Stimulated activated CD4-positive, alpha-beta T cell treated with anti-CD3 and anti-CD28 coated beads, Interleukin-1b, Interleukin-23, amount 100 ng/mL, for 24 hours (primary cell): ENCODE measurements around the gene ANO7.
"Not testable (repeated sequence)": the region's sequence is repeated elsewhere in the genome, so short reads cannot be mapped to it uniquely, and the experiment has no call there.

Experiments
- DNase-seq, 4 experiments: peaks; one replicate each; pipeline ENCODE4 v3.0.0-alpha.2; 2020; ENCODE audit warnings: low read depth in 4 of 4, low spot score in 1 of 4

ANO7 gene

DNA sequence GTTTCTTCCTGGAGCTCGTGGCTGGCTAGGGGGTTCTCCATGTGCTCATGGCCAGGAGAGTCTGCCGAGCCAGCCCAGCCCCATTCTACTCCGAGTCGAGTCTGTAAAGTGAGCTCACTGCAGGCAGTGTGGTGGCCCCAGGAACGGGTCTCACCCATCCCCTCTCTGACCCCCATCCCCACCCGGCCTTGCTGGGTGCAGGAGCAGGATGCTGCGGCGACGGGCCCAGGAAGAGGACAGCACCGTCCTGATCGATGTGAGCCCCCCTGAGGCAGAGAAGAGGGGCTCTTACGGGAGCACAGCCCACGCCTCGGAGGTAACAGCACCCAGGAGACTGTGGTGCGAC, 1.4 kb downstream of the ANO7 start:
- no peak for DNase-seq

DNA sequence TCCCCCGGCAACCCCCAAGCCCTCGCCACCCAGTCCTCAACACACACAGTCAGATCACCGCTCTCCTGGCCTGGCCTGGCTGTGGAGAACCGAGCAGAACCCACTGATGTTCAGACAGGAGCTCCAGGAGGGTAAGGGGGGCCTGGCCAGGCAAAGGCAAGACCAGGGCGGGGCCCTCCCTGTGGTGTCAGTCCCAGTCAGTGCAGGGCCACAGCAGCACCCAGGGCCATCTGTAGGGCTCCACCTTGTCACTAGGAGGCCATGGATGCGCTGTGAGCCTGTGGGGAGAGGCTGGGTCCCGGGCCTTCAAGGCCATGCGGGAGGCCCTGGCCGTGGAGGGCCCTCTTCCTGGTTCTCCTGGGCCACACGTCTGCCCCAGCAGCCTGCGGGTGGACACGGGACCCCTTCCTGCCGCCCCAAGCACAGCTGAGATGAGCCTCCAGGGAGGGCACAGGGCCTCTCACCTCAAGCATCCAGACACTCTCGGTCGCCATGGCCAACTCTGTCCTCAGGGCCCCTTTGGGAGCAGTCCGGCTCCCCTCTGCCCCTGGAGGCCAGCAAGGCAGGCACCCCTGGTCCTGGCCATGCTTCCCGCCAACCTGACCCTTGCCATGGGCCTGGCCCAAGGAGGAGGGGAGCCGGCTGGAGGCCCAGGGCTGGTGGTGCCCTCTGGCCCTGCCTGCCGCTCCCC, 2.0 kb downstream of the ANO7 start:
- DNase-seq: no peak

DNA sequence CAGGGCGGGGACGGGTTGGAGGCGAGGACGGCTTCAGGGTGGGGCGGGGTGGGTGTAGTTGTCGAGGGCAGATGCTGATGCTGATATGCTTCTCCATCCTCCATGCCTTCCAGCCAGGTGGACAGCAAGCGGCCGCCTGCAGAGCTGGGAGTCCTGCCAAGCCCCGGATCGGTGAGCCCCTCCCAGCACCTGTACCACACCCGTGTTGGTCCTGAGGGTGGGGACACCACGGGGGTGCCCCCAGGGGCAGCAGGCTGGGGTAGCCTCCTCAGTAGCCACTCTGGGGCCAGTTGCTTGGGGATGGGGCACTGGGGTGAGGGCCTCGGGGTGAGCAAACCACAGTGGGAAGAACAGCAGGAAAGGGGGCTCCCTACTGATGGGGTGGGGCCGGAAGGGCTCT, 2.6 kb downstream of the ANO7 start:
- no peak for DNase-seq

DNA sequence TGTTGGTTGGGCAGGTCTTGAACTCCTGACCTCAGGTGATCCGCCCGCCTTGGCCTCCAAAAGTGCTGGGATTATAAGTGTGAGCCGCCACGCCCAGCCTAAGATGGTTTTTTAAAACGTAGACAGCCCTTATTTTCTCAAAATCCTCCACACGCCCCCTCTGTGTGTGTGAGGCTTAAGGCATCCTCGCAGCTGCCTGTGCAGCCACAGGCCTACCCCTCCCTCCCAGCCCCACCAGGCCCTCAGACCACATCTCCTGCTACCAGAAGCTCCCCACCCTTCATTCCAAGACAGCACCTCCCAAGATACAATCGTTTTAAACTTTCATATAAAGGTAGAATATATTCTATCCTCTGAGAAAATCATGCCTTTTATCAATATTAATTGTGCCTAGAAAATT, 4.8 kb downstream of the ANO7 start:
- no peak for DNase-seq

DNA sequence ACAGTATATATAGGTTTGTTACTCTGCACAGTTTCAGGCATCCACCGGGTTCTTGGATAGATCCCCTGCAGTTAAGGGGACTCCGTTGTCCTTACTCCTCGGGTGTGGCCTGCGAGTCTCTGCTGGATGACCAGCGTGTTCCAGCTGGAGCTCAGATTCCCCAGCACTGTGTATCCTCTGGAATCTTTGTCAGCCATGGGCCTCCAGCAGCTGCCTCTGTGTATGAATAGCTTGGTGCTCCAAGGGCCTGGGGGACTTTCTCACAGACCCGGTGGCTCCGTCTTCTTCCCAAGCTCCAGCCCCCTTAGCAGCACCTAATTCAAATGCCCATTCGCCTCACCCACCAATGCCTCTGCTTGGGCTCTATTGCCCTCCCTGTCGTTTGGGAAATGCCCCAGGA, 6.3 kb downstream of the ANO7 start:
- no peak for DNase-seq

DNA sequence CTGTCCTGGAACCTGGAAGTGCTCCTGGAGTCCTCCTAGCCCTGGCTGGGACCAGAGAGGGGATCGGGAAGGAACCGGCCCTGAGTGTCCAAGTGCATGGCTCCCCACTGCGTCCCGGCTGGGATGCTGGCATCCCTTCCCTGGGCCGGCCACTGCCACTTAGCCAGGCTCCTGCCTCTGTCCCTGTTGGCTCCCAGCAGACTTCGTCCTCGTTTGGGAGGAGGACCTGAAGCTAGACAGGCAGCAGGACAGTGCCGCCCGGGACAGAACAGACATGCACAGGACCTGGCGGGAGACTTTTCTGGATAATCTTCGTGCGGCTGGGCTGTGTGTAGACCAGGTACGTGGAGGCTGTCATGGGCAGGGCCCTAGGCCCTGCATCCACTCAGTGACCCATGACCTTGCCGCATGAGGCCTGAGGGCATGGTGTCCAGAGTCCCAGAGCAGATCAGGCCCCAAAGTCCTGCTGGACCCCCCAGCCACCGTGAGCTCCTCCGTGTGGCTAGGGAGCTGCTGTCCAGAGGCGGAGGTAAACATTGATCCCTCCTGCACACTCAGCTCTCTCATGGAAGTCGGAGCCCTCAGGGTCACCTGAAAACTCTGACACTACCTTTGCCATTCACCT, 7.1 kb downstream of the ANO7 start:
- no peak for DNase-seq

DNA sequence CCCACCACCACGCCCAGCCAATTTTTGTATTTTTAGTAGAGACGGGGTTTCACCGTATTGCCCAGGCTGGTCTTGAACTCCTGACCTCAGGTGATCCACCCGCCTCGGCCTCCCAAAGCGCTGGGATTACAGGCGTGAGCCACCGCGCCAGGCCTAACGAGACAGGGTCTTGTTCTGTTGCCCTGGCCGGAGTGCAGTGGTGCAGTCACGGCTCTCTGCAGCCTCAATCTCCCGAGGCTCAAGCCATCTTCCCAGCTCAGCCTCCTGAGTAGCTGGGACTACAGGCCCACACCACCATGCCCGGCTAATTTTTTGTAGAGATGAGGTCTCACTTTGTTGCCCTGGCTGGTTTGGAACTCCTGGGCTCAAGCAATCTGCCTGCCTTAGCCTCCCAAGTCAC, 8.8 kb downstream of the ANO7 start:
- DNase-seq: not testable (repeated sequence)

DNA sequence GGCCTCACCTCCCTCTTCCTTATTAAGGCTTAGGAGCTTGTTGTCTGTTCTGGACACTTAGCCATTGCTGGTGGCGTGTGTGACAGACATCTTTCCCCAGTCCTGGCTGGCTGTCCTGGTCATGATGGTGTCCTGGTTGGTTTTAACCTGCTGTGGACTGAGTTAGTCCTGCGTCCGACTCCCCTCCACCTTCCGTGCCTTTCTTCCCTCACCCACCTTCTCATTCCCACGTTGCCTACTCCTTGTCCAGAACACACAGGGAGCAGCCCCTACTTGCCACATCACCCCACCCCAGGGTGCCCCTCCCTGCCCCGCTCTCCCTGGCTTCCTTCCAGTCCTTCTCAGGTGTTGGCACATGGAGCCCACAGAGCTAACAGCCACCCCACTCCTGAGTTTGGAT, 9.5 kb downstream of the ANO7 start:
- DNase-seq: no peak

DNA sequence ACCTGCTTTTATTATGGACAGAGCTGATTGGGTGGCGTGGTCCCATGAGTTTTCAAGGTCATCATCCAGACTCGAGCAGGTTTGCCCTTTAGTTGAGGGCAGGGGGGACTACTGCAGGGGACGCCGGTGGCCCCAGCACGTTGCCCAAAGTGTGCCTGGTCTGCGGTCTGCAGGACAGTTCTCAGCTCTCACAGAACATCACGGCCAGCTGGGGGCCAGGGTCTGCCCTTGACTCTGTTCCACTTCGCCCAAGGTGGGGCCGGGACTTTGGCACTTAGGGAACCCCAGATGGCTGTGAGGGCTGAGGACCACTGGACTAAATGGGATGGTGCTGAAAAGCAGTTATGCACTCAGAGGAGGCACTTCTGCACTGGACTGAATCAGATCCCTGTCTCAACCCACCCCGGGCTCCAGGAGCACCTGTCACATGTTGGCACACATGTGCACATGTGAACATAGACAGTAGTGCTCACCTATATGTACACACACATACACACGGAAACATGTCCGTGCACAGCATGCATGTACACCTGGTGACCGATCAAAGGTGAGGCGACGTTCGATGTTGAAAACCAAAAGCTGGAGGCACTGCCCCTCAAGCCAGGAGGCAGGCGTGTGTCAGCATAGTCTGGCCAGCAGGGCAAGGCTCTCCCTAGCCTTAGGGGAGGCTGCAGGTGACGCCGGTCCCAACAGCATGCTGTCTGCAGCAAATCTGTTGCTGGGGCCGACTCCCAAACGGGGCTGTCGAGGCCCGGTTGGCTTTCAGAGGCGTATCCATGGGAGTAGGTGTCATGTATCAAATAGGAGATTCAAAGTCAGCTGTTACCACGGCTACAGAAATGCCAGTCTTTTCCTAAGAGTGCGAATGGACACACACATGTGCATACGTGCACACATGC, 10.2 kb downstream of the ANO7 start:
- DNase-seq: no peak

DNA sequence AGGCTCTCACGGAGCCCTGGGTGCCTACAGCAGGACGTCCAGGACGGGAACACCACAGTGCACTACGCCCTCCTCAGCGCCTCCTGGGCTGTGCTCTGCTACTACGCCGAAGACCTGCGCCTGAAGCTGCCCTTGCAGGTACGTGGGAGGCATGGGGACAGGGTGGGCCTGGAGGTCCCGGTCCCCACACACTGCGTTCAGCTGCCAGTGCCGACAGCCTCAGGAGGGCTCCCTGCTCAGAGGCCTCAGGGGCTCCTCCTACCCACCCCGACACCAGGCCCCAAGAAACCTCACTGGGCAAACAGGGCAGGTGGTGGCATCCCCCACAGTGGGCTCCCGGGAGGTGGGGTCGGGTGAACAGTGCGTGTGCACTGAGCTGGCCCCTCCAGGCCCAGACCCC, 10.8 kb downstream of the ANO7 start:
- no peak for DNase-seq

DNA sequence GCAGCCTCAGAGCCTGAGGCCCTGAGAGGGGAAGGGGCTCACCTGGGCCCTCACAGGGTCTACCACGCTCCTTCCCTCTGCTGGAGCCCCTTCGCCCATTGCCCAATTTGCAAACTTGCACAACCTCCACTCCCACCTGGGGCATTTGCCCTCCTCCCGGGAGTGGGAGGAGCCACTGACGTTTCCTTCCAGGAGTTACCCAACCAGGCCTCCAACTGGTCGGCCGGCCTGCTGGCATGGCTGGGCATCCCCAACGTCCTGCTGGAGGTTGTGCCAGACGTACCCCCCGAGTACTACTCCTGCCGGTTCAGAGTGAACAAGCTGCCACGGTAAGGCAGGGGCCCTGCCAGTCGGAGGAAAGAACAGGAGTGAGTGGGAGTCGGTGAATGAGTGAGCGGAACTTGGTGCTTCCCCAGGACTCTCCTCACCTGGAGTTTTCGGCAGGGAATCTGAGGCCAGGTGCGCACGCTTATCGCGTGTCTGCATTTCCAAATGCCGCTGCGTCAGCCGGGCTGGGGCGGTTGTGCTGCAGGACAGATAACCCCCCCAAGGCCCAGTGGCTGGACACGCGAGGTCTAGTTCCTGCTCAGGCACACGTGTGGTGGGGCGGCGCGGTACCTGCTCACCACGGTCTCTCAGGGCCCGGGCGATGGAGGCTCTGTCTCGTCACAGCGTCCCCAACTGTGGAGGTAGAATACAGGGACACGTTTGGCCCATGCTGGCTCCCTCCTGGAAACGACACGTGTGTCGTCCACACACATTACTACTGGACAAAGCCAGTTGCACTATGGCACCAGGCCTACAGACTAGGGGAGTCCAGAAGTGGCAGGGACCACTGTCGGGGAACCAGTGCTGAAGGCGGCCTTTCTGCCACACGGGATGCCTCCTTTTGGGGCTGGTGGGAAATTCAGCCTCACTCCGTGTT, 11.7 kb downstream of the ANO7 start:
- DNase-seq: no peak

DNA sequence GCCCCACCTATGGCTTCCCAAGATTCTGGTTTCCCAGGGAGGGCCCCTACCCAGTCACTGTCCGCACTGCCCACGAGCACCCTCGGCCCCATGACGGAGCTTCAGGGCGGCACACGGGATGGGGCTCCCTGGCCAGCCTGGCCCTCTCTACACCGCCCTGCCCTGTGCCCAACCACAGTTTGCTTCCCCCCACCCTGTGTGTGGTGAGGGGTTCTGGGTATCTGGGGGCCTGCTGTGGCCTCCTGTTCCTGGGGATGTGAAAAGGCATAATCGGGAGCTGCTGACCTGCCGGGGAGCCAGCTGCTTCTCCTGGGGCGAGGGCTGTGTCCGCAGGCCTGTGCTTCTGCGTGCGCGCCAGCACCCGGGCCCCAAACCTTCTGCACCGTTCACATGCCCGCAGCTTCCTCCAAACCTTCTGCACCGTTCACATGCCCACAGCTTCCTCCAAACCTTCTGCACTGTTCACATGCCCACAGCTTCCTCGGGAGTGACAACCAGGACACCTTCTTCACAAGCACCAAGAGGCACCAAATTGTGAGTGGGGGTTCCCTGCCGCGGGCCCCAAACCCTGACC, 12.4 kb downstream of the ANO7 start:
- DNase-seq: no peak

DNA sequence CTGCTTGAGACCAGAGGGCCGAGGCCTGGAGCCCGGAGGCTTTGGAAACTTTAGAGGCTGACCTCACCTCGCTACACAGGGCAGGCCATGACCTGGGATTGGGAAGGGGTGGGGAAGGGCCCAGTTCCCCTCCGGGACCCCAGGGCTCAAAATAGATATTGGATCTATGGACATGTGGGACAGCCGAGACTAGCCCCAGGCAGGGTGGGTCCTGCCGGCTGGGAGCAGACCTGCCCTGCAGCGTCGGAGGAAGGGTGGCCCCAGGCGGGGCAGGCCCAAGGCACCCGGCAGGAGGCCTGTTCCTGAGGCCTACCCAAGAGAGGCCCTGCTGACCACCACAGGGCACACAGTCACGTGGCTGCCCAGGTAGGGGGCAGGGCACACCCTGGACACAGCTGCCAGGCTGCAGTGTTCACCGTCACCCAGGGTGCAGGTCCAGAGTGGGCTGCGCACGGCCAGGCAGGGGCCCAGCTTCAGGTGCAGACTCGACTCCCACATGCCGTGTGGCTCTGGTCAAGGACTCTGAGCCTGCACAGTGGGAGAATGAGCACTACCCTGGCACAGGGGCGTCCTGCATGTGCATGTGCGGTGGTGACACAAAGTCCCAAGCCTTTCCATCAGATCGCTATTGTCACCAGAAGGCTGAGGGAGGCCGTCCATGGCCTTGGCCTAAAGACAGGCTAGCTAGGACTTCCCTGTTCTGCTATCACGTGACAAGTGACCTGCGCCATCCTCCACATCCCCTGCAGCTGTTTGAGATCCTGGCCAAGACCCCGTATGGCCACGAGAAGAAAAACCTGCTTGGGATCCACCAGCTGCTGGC, 13.2 kb downstream of the ANO7 start:
- DNase-seq: no peak

DNA sequence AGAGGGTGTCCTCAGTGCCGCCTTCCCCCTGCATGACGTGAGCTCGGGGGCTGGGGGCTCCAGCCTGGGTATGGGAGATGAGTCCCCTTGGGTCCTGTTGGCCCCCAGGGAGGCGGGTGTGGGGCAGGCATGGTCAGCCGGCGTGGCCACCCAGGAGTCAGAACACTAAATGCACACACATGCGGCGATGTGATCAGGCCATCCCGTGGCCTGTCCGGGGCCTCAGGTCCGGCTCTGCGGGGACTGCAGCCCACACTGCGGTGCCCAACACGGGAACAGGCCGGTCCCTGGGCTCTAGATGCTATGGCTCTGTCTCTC, 13.8 kb downstream of the ANO7 start:
- no peak for DNase-seq

DNA sequence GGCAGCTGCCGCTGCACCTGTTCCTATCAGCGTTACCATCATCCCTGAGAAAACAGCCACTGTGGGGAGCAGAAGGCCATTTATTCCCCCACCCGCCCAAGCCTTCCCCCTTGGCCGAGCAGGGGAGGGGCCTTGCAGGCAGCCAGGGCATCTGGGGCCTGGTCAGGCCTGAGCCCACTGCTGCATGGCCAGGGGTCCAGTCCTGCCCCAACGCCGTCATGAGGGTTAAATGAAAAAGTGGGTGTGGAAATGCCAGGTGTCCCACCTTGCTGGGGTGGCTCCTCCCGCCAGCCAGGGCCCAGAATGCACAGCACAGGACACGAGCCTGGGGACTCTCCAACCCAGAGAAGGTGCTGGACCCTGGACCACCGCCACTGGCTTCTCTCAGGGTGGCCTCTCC, 14.2 kb downstream of the ANO7 start:
- DNase-seq: no peak

DNA sequence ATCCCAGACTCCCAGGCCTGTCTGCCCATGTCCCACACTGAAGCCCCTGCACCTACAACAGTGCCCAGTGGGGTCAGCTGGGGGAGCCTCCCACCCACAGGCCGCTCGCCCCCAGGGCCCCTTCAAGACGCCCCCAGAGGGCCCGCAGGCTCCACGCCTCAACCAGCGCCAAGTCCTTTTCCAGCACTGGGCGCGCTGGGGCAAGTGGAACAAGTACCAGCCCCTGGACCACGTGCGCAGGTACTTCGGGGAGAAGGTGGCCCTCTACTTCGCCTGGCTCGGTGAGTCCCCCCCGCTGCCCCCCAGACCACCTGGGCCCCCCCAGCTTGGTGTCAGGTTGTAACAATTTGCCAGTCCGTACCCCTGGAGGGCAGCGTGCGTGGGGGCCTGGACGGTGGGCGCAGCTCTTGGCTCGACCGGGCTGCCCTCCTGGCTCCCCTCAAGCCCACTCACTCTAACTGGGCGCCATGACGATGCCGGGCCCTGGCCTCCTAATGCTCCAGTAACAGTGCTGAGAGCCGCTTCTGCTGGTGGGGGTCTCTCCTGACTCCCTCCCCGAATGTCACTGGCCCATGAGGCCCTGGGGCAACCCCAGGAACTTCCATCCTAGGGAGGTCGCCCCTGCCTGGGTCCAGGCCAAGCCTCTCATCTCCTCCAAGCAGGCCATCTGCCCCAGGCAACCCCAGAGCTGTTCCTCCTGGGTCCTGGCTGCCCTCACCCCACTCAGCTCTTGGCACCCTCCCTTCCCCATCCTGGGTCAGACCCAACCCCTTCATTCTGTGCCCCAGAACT, 14.9 kb downstream of the ANO7 start:
- no peak for DNase-seq

DNA sequence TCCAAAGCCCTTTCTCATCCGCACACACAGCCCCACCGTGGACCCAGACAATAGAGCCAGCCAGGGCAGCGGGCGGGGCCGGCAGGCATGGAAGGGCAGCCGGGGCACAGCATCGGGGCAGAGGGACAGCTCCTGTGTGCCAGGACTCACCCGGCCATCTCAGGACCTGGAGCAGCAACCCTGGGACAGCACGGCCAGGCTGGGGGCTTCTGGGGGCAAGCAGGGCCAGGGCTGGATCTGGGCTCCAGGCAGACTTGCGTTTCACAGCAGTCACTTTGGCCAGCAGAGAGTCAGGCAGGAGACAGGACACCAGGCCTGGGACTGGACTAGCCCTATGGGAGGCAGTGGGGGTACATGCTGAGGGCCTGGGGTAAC, 15.5 kb downstream of the ANO7 start:
- DNase-seq: no peak

DNA sequence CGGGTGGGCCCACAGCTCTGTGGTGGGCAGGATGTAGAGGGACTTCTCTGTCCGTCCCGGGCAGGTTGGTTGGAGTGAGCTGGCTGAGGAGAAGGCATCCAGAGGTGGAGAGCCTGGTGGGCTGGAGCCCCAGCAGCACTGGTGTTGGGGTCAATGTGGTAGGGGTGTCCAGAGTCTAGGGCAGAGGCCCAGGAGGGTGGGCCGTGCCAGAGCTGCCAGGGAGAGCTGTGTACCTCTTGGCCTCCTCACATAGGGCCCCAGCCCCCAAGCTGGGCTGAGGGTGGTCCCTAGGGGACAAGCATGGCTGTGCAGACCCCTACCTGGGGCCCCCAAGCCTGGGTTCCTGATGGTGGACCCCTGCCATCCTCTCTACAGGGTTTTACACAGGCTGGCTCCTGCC, 16.0 kb downstream of the ANO7 start:
- DNase-seq: no peak

DNA sequence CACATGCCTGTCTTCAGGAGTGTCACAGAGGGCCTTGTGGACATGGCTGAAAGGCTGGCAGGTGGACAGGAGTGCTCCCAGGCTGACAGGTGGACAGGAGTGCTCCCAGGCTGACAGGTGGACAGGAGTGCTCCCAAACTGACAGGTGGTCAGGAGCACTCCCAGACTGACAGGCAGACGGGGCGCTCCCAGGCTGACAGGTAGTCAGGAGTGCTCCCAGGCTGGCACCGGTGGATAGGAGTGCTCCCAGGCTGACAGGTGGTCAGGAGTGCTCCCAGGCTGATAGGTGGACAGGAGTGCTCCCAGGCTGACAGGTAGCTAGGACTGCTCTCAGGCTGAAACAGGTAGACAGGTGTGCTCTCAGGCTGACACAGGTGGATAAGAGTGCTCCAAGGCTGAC, 16.6 kb downstream of the ANO7 start:
- no peak for DNase-seq

DNA sequence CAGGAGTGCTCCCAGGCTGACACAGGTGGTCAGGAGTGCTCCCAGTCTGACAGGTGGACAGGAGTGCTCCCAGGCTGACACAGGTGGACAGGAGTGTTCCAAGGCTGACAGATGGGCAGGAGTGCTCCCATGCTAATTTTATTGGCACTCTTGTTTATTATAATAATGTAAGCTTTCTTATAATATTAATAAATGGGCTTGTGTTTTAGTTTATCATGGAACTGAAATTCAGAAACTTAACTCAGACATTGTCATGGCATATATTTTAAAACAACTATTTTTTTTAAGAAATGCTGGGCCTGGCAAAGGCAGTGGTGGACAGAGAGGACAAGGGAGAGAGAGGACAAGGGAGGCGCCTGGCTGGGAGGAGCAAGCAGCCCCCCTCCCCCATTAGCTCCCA, 18.7 kb downstream of the ANO7 start:
- DNase-seq: no peak
